HG03520 (cell line): ENCODE measurements around the gene PGGHG.
"Not testable (repeated sequence)": the region's sequence is repeated elsewhere in the genome, so short reads cannot be mapped to it uniquely, and the experiment has no call there.

Experiments used
- ATAC-seq: cut with Tn5 transposase; IDR thresholded peaks from one replicate; pipeline ENCODE4 v1.9.1; 2021; ENCODE audit warnings: mild to moderate bottlenecking, moderate library complexity; ENCODE audit not compliant: unreplicated experiment

Gene PGGHG

DNA sequence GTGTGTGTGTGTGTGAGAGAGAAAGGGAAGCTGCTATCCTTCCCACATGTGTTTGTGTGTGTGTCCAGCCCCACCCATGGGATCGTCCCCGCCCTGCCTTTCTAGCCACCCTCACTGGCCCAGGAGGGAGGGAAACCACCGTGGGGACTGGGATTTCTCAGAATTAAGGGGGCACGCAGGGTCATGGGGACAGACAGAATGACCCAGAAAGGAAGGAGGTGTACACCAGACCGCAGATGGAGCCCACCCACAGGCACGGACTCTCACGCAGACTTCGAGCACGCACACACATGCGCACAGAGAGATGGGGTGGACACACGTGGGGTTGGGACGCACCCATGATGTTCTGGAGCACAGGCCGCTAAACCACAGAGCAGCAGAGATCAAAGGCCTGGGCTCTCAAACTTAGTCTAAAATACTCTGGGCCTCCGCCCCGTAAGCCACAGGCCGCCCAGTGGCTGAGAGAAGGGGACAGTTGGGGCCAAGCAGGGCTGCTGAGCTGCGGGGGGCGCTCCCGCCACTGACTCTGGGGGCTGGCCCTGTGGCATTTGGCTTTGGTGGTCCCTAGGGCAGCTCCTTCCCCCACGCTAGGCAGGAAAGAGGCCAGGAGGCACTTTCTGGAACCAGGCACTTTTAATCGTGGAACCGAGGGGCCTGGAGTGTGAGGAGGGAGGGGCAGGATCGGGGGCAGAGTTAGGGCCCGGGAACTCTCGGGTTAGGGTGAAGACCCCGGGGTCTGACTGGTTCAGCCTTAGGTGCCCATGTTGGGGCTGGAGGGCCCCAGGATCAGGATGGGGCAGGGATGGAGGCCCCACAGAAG lies 8.9 kb downstream of the PGGHG start:
- ATAC-seq, result no peak

DNA sequence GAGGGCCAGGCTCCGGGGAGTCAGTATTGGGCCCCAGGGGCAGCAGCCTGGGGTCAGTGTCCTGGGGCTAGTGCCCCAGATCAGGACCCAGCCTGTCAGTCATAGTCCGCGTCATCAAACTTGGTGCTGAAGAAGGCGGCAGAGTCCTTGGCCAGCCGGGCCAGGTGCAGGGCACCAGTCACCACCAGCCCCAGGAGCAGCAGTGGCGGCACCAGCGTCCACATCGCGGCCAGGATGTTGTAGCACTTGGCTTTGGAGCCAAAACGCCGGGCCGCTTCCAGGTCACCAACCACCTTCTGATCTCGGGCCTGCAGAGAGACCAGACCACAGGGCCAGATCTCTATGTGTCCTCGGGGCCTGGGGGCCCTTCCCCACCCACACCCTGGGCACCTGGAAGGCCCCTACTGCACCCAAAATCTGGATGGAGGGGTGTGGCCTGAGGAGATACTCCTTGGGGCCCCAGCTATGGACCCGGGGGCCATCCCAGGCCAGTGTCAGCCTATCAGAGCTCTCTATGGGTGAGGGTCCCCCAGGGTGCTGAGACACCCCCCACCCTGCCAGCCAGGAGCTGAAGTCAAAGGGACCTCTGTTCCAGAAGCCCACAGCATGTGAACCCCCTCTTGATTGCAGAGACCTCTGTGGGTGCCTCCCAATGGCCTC lies 9.6 kb downstream of the PGGHG start:
- ATAC-seq, result no peak

DNA sequence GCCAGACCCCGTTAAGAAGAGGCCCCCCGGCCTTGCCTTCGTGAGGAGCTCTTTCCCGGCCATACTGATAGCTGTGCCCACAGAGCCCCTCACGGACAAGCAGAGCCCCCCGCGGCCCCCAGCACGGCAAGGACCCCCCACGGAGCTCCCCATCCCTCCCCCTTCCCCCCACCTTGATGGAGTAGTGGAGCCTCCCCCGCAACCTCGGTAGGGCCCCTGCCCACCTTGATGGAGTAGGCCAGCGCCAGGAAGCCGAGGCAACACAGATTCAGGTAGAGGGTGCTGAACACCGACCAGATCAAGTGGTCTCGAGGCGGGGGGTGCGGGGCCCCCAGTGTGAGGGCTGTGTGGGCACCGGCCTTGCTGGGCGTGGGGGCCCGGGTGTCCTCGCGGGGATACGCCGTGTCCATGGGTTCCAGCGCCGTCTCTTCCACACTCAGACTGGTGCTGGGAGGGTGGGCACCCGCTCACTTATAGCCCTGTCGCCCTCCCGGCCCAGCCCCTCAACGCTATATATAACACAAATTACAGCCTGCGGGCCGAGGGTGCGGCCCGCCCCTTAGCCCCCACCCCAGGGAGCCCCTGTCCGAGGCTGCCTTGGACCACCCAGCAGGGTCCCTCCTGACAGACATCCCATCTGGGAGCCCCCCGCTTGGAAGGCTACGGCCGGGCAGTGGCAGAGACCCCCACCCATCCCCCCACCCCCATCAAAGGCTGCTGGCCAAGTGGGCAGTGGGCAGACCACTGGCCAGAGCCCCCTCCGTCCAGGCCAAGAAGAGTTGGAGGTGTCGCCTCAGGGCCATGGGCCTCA lies 10.4 kb downstream of the PGGHG start, which contains the start of gene IFITM5:
Gene IFITM5 (minus strand): TSS at position 446 of the 811 bp plus-strand sequence. CDS start 36 bp downstream, at position 410.
- ATAC-seq, result no peak

DNA sequence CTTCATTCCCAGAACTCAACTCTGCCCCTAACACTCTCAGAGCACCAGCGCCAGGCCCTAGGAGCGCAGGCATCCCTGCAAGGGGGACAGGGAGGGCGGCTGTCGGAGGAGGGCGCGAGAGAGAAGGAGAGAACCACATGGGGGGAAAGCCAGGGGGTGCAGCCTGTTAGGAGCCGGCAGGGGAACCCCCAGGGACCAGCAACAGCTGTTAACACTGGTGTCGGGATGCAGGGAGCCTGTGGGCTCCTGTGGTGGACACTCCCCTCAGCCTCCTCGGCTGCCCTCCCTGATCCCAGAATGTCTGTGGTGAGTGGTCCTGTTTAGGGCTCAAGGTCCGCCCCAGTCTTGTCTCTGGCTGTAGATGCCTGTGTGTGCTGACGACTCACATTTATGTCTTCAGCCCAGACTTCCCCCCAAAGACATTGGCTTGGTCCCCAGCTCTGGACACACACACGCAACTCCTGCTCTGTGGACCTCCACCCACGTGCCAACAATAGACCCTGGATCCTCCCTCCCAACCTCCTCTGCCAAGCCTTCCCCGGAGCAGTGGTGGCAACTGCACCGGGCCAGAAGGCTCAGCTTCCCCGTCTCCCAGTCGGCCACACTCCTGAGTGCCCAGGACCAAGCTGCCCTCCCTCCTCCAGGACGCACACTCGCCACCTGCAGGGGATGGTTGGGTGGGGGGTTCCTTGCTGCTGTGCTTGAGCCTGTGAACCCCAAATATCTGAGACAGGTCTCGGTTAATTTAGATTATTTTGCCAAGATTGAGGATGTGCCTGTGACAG lies 11.2 kb downstream of the PGGHG start:
- no peak for ATAC-seq

GRCh38 chr11:303363-303762 lies 14.4 kb downstream of the PGGHG start:
- no peak for ATAC-seq

DNA sequence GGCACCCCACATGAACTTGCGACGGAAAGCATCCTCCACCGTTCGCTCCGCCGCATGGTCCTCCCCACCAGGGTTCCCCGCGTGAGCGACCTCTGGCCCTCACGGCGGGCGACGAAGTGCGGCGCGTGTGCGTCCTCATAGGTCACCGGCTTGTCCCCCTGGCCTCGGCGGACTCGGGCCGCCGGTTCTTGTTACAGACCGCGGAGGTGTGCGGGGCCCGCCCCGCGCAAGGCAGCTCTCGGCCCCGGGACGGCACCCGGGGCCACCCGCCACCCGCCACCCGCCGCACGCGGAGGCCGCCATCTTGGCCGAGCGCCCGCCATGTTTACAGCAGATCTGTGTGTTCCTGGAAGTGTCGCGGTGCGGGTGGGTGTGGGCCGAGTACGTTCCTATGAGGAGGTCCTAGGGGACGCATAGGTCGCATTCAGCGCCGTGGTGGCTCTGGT lies 15.2 kb downstream of the PGGHG start:
- no peak for ATAC-seq

DNA sequence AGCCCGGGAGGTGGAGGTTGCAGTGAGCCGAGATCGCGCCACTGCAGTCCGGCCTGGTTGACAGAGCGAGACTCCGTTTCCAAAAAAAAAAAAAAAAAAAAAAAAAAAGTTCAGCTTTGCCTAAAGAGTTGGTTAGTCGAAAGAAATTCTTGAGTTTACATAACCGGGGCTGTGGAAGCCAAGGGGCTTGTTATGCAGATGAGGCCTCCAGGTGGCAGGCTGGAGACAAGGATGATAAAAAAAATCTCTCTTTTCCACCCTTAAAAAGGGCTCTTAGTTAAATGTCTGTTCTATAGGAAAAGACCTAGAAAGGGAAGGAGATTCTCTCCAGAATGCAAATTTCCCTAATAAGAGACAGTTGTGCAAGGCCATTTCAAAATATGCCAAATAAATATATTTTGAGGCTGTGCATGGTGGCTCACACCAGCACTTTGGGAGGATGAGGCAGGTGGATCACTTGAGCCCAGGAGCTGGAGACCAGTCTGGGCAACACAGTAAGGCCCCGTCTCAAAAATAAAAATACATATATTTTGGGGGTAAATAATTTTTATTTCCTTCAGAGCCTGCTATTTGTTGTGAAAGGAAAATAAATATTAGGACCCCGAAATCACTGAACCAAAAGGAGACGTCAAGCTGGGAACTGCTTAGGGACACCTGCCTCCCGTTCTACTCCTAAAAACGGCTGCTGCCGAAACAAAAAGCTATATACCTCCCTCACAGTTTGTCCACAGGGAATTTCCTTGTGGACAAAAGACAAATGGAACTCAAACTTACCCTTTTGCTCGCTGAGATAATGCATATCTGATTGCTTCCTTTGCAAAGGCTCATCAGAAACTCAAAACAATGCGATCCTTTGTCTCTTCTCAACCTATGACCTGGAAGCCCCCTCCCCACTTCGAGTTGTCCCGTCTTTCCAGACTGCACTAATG lies 16.3 kb downstream of the PGGHG start:
- ATAC-seq, result no peak

DNA sequence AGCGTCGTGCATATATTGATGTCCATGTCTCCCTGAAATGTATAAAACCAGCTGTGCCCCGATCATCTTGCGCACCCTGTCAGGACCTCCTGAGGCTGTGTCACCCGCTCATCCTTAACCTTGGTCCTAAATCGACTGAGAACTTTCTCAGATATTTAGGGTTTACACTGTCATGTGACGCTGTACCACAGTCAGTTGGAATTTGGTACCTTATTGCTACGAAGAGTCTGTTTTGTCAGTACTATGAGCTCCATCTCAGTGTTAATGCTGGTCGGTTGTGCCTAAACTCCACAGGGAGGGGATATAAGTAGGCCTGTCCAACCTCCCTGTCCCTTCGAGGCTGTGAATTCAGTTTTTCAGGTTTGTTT lies 16.9 kb downstream of the PGGHG start:
- ATAC-seq, result no peak

DNA sequence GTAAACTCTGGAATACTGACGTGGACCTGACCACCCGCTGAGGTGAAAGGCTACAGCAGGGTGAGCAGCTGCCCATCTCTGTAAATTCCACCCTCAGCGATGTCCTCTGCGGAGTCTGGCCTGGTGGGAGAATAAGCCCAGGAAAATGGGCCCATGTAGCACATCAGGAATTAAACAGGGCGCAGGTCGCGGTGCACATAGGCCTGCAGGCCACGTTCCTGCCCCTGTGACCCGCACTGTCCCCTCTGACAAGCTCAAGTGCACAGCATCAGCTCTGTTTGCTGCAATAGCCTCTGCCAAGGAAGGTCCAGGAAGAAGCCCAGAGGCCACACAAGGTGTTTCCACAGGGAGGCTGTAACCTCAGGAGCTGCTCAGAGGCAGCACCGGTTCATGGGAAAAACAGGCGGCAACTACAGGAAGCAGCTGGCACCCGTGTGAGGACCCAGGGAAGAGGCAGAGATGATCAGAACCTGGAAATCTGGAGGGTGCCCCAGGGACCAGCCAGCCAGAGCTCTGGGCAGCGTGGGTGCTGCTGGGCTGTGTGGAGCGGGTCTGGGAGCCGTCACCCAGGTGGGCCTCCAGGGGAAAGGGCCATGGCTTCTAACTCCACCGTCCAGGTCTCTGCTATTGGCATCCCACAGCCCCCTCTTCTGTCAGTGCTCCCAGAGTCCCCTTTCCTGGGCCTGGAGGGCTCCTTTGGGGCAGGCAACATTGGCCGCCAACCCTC lies 17.9 kb downstream of the PGGHG start:
- no peak for ATAC-seq

GRCh38 chr11:307766-308708 lies 19.1 kb downstream of the PGGHG start, which contains the start of gene IFITM2:
Gene IFITM2 (plus strand): TSS chr11:307816. CDS start chr11:308193, 377 bp downstream.
- not testable (repeated sequence) for ATAC-seq

GRCh38 chr11:308740-309665 lies 20.1 kb downstream of the PGGHG start:
- not testable (repeated sequence) for ATAC-seq

GRCh38 chr11:309979-310572 lies 21.1 kb downstream of the PGGHG start:
- ATAC-seq, result not testable (repeated sequence)

GRCh38 chr11:311013-311748 lies 22.3 kb downstream of the PGGHG start:
- not testable (repeated sequence) for ATAC-seq

DNA sequence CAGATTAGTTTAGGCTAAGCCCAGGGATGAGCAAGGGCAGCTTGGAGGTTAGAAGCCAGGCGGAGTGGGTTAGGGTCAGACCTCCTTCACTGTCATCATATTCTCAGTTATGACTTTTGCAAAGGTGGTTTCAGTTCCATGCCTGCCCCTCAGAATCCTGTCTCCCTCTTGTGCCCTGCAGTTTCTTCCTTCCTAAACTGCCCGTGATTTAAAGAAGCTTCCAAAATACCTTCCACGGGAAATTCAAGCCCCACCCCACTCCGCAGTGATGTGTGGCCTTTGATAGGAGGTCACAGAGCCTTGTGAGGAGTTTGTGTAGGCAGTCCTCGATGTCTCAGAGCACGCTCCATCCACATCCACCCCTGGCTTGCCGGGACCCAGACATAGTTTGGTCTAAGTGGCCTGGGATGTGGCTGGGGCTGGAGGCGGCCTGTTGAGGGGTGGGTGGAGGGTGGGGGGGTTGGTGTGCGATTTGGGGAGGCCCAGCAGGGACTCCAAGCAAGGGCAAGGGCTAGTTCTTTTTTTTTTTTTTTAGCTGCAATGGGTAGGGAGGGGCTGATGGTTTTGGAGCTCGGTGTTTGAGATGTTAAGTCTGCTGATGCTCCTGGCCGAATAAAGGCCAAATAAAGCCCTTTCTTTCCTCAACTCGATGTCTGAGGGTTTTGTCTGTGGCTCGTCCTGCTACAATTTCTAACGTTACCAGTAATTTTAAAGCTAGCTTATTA lies 23.3 kb downstream of the PGGHG start:
- ATAC-seq, result no peak

DNA sequence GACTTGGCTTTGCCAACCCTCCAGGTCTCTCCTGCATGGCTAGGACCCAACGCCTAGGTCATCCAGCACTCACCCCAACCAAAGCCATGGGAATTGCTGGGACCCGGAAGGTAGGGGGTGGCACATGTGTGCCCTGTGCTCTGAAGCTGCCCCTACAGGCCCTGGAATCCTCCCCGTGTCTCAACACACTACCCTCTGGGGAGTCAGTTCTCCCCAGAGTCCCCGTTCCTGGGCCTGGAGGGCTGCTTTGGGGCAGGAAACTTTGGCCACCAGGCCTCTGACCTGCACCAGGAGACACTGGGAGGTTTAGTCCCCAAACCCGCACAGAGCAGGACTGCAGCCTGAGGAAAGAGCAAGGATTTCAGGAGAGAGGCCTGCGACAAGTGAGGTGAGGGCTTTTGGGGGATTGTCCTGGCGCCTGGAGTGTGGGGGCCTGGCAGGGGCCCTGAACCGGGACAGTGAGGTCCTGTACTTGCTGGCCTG lies 24.4 kb downstream of the PGGHG start:
- no peak for ATAC-seq
